ENCODE data around the gene HBG2. TPM values are rescaled to one million over a fixed set of nuclear protein-coding genes. Genes with fewer than 3 reads are reported as not detected.

HBG2 gene
- total and polyA plus RNA-seq, 2 of the 8 experiments (the other 6 are each of a cell fraction or from before 2014, with no cell fraction given), result 0.23 TPM; not detected in 1

GRCh38 chr11:5232821-5233220, 21.8 kb downstream of the HBG2 start:
- no peak overlapping the region for H2AK5ac ChIP-seq (ENCODE audit: low read depth, low read length)
- H3K4ac ChIP-seq (replicated peaks; ENCODE audit: insufficient read length, low read depth, low read length), result no peak overlapping the region
- no peaks in the 10 kb centered on the region for H3K27me3 ChIP-seq (replicated peaks in 1 of 4; ENCODE audit: control insufficient read depth in 3 of 4, extremely low read depth in 1 of 4, insufficient read depth in 3 of 4, low read length in 3 of 4)
- no peaks in the 10 kb centered on the region for H3K9me3 ChIP-seq (ENCODE audit: insufficient read depth in 2 of 2, low read depth in 1 of 2, low read length in 1 of 2)
- WGBS, 2 experiments (ENCODE audit: extremely low coverage in 1 of 2, insufficient coverage in 1 of 2, insufficient read length in 1 of 2, insufficient replicate concordance in 2 of 2, low coverage in 1 of 2, low lambda C conversion rate in 2 of 2, missing lambda C conversion rate in 1 of 2), result 93% methylated on average over 2 of the region's 2 CpGs; no CpG with 5 or more reads in 1 of the 2 experiments
- H4K5ac ChIP-seq (ENCODE audit: insufficient read length, low read depth, low read length), result no peak overlapping the region
- H2BK20ac ChIP-seq (ENCODE audit: low read length), result no peak overlapping the region
- no peak for TF ChIP-seq SAP30 (IDR thresholded peaks at IDR 0.05; ENCODE audit: insufficient read depth, insufficient replicate concordance, low read length)
- H2BK5ac ChIP-seq (ENCODE audit: low read depth, low read length), result no peak overlapping the region
- no peak overlapping the region for H2BK120ac ChIP-seq (replicated peaks; ENCODE audit: low read depth, low read length)
- no peak overlapping the region for H3K18ac ChIP-seq (ENCODE audit: extremely low read depth, low read length)
- H4K8ac ChIP-seq (ENCODE audit: extremely low read depth, insufficient read depth, low read length), result no peak overlapping the region
- H3K23ac ChIP-seq (ENCODE audit: insufficient read length), result no peak overlapping the region
- no peak overlapping the region for H3K4me3 ChIP-seq (ENCODE audit: extremely low read depth in 1 of 4, insufficient read depth in 2 of 4, low read depth in 3 of 4, low read length in 4 of 4)
- H2BK12ac ChIP-seq (ENCODE audit: low read depth, low read length), result no peak overlapping the region
- H3K36me3 ChIP-seq (ENCODE audit: control insufficient read depth in 2 of 4, insufficient read depth in 4 of 4, low read length in 3 of 4), result no peaks in the 10 kb centered on the region
- no peaks in the 10 kb centered on the region for H3K79me1 ChIP-seq (ENCODE audit: low read depth, low read length)
- FAIRE-seq, result no peak
- no peak overlapping the region for H3K27ac ChIP-seq (ENCODE audit: low read depth, low read length)
- H4K20me1 ChIP-seq (replicated peaks in 1 of 2; ENCODE audit: control insufficient read depth in 1 of 2, insufficient read depth in 2 of 2, low read length in 2 of 2), result no peaks in the 10 kb centered on the region
- H3K14ac ChIP-seq (ENCODE audit: insufficient read length), result no peak overlapping the region
- H2BK15ac ChIP-seq (ENCODE audit: low read length), result no peak overlapping the region
- H3K56ac ChIP-seq (replicated peaks; ENCODE audit: insufficient read length, low read depth, low read length), result no peak overlapping the region
- no peak overlapping the region for H3K9ac ChIP-seq (replicated peaks in 1 of 4; ENCODE audit: extremely low read depth in 1 of 4, low read depth in 3 of 4, low read length in 3 of 4)
- ChIA-PET POLR2A (ENCODE audit: partially characterized antibody) (no interaction called here), CTCF (ENCODE audit: partially characterized antibody) (no interaction called here)
- no peaks in the 10 kb centered on the region for H3K4me1 ChIP-seq (replicated peaks in 1 of 4; ENCODE audit: control insufficient read depth in 3 of 4, insufficient read depth in 4 of 4, low read length in 3 of 4)
- H3K23me2 ChIP-seq (ENCODE audit: low read depth, low read length), result no peaks in the 10 kb centered on the region; the same call in 1 of the 2 replicates
- no peaks in the 10 kb centered on the region for H3K79me2 ChIP-seq (ENCODE audit: control insufficient read depth in 1 of 2, insufficient read depth in 2 of 2, low read length in 2 of 2)
- H2AFZ ChIP-seq (ENCODE audit: low read length), result no peak overlapping the region
- H4K91ac ChIP-seq (replicated peaks; ENCODE audit: insufficient read length, low read length), result no peak overlapping the region
- H3K4me2 ChIP-seq (ENCODE audit: insufficient read depth in 1 of 2, low read depth in 2 of 2, low read length in 2 of 2), result no peak overlapping the region
- DNase-seq (ENCODE audit: low read depth in 1 of 2, low spot score in 2 of 2), result no peak
